Keratinocyte (primary cell): ENCODE measurements around the gene TIFAB. TPM values are rescaled to one million over a fixed set of nuclear protein-coding genes. Genes with fewer than 3 reads are reported as not detected.

Source experiments
- DNase-seq: peaks from one replicate; pipeline ENCODE4 v3.0.0-alpha.2; 2011; ENCODE audit warnings: low read depth, missing footprints, low spot score
- FAIRE-seq: peaks from 2 replicates; lab custom pipeline; 2011; peaks lifted over from hg19 to GRCh38; lab: Jason Lieb, UNC
- H2AFZ ChIP-seq: 2 replicates; pipeline ENCODE4 v1.6.0; 2012; ENCODE audit warnings: low read length, control low read depth, inconsistent platforms; ENCODE audit not compliant: control insufficient read depth
- H3K27ac ChIP-seq: 2 replicates; pipeline ENCODE4 v1.5.1; 2011; ENCODE audit warnings: low read length; ENCODE audit not compliant: control insufficient read depth, insufficient read depth
- H3K27me3 ChIP-seq: 3 replicates; pipeline ENCODE4 v1.6.0; 2011; ENCODE audit warnings: low read length; ENCODE audit not compliant: control insufficient read depth, insufficient read depth; ENCODE audit errors: extremely low read depth
- H3K36me3 ChIP-seq, 2 experiments: 2 replicates in 1 of 2; 3 replicates in 1 of 2; pipeline ENCODE4 v1.5.1; 2011; ENCODE audit warnings: low read length in 2 of 2, mild to moderate bottlenecking in 1 of 2; ENCODE audit not compliant: control insufficient read depth in 2 of 2, insufficient read depth in 2 of 2; ENCODE audit errors: extremely low read depth in 1 of 2
- H3K4me1 ChIP-seq: 3 replicates; pipeline ENCODE4 v1.5.1; 2011; ENCODE audit warnings: low read length; ENCODE audit not compliant: control insufficient read depth, insufficient read depth; ENCODE audit errors: extremely low read depth
- H3K4me2 ChIP-seq: 3 replicates; pipeline ENCODE4 v1.6.0; 2011; ENCODE audit warnings: low read depth, low read length; ENCODE audit not compliant: control insufficient read depth, insufficient read depth; ENCODE audit errors: extremely low read depth
- H3K4me3 ChIP-seq, 3 experiments: fragments of 200-600 bp in 1 of 3; sonication (generic) in 1 of 3; 2 replicates in 2 of 3; 3 replicates in 1 of 3; pipeline ENCODE4 v1.5.1; 2011 to 2016; ENCODE audit warnings: low read length in 3 of 3, mild to moderate bottlenecking in 3 of 3, control low read depth in 2 of 3, inconsistent platforms in 1 of 3, low read depth in 1 of 3, mixed read lengths in 1 of 3, mixed run types in 1 of 3, moderate library complexity in 1 of 3; ENCODE audit not compliant: control insufficient read depth in 2 of 3, insufficient read depth in 2 of 3; ENCODE audit errors: extremely low read depth in 1 of 3
- H3K79me2 ChIP-seq: 2 replicates; pipeline ENCODE4 v1.6.0; 2012; ENCODE audit warnings: low read length; ENCODE audit not compliant: control insufficient read depth, insufficient read depth
- H3K9ac ChIP-seq: 3 replicates; pipeline ENCODE4 v1.6.0; 2011; ENCODE audit warnings: low read length; ENCODE audit not compliant: control insufficient read depth, insufficient read depth; ENCODE audit errors: extremely low read depth
- H3K9me1 ChIP-seq: 3 replicates; pipeline ENCODE4 v1.6.0; 2011; ENCODE audit warnings: low read length; ENCODE audit not compliant: control insufficient read depth, insufficient read depth; ENCODE audit errors: extremely low read depth
- H3K9me3 ChIP-seq: 2 replicates; pipeline ENCODE4 v1.5.1; 2012; ENCODE audit warnings: low read depth, low read length; ENCODE audit not compliant: control insufficient read depth
- H4K20me1 ChIP-seq: 3 replicates; pipeline ENCODE4 v1.6.0; 2011; ENCODE audit warnings: low read length; ENCODE audit not compliant: control insufficient read depth, insufficient read depth; ENCODE audit errors: extremely low read depth
- CTCF ChIP-seq, 3 experiments: IDR thresholded peaks in 1 of 3; conservative IDR thresholded peaks in 1 of 3; optimal IDR thresholded peaks in 1 of 3; 2 replicates in 2 of 3; 3 replicates in 1 of 3; pipeline versions ENCODE3 to v1.5.1; 2011; ENCODE audit warnings: low read length in 3 of 3, mild to moderate bottlenecking in 3 of 3, moderate library complexity in 2 of 3, control low read depth in 1 of 3, inconsistent platforms in 1 of 3; ENCODE audit not compliant: insufficient read depth in 2 of 3; ENCODE audit errors: extremely low read depth in 1 of 3
- EZH2 ChIP-seq: IDR thresholded peaks from one replicate; pipeline ENCODE4 v1.6.1; 2012; ENCODE audit warnings: inconsistent platforms, mild to moderate bottlenecking, low read length, moderate library complexity
- dilution Hi-C: fragments of 300-500 bp; cut with MboI; formaldehyde crosslinking; loops from one replicate; pipeline ENCODE4 v1.7.0; 2020; ENCODE audit warnings: low sequenced_read_pairs; ENCODE audit not compliant: extremely low pct_ligation_motif_present
- polyA plus RNA-seq, 5 experiments: library from polyadenylated mRNA; depleted of rRNA in 3 of 5; stranded (reverse) in 3 of 5; stranded (forward) in 1 of 5; unstranded in 1 of 5; fragments of >200 nt; gene quantifications; 1 replicate in 1 of 5; 2 replicates in 3 of 5; 3 replicates in 1 of 5; pipeline versions ENCODE4 v1.2.1 to v1.2.3, GENCODE V29; 2011 to 2012; ENCODE audit warnings: missing spikeins in 2 of 5, low read depth in 1 of 5, low replicate concordance in 1 of 5

Gene TIFAB
- polyA plus RNA-seq, 1 donor (not counting 4 experiments of a cell fraction or from before 2014, with no cell fraction given), result not detected

GRCh38 chr5:135486131-135487036 lies 34.2 kb upstream of the TIFAB start:
- no peaks in the 10 kb centered on the region for H3K9me3 ChIP-seq
- DNase-seq (no peak), FAIRE-seq (no peak)
- TF ChIP-seq EZH2, result no peak
- no peak for TF ChIP-seq CTCF (optimal IDR thresholded peaks at IDR 0.05 in 1 of 3, IDR thresholded peaks at IDR 0.05 in 1 of 3, conservative IDR thresholded peaks at IDR 0.05 in 1 of 3; ENCODE audit: extremely low read depth in 1 of 3, insufficient read depth in 2 of 3, low read length in 3 of 3)
- H3K9ac ChIP-seq, result no peak overlapping the region
- H3K4me1 ChIP-seq, result peaks cover 9% of the 10 kb centered on the region
- no peaks in the 10 kb centered on the region for H3K27me3 ChIP-seq
- no peaks in the 10 kb centered on the region for H3K36me3 ChIP-seq
- H3K27ac ChIP-seq, result no peak overlapping the region
- no peaks in the 10 kb centered on the region for H4K20me1 ChIP-seq
- H3K9me1 ChIP-seq, result no peaks in the 10 kb centered on the region
- no peak overlapping the region for H3K4me3 ChIP-seq
- H3K79me2 ChIP-seq, result no peaks in the 10 kb centered on the region
- H2AFZ ChIP-seq, result no peak overlapping the region
- dilution Hi-C loops, result no loop called here
- H3K4me2 ChIP-seq, result no peak overlapping the region

- DNase-seq, result no peak
- dilution Hi-C loops, result no loop called here
- no peak for FAIRE-seq
- H3K9me1 ChIP-seq, result no peaks in the 10 kb centered on the region
- H3K27ac ChIP-seq, result no peak overlapping the region
- H4K20me1 ChIP-seq, result no peaks in the 10 kb centered on the region
- peaks cover 6% of the 10 kb centered on the region for H3K4me1 ChIP-seq
- H2AFZ ChIP-seq, result no peak overlapping the region
- H3K4me2 ChIP-seq, result no peak overlapping the region
- no peaks in the 10 kb centered on the region for H3K27me3 ChIP-seq
- no peak overlapping the region for H3K4me3 ChIP-seq
- H3K79me2 ChIP-seq, result no peaks in the 10 kb centered on the region
- no peak overlapping the region for H3K9ac ChIP-seq
- no peaks in the 10 kb centered on the region for H3K36me3 ChIP-seq
- no peaks in the 10 kb centered on the region for H3K9me3 ChIP-seq
- TF ChIP-seq EZH2 (no peak), CTCF (optimal IDR thresholded peaks at IDR 0.05 in 1 of 3, IDR thresholded peaks at IDR 0.05 in 1 of 3, conservative IDR thresholded peaks at IDR 0.05 in 1 of 3; ENCODE audit: extremely low read depth in 1 of 3, insufficient read depth in 2 of 3, low read length in 3 of 3) (no peak)
These were observed 32.5 kb upstream of the TIFAB start for GRCh38 chr5:135484674-135485086.
